Suprapubic skin (tissue), 4 donors: ENCODE data around the gene HELT. TPM values are rescaled to one million over a fixed set of nuclear protein-coding genes. Genes with fewer than 3 reads are reported as not detected.

Experiments
- DNase-seq, 2 donors: peaks; one replicate each; pipeline ENCODE4 v3.0.0-alpha.2; 2019; ENCODE audit warnings: low spot score in 2 of 2
- H3K27ac ChIP-seq: fragments of 200-600 bp; sonication (generic); one replicate; pipeline ENCODE4 v1.5.1; 2019
- H3K27me3 ChIP-seq: fragments of 200-600 bp; sonication (generic); one replicate; pipeline ENCODE4 v1.5.1; 2019
- H3K36me3 ChIP-seq: fragments of 200-600 bp; sonication (generic); one replicate; pipeline ENCODE4 v1.5.1; 2019
- H3K4me1 ChIP-seq: fragments of 200-600 bp; sonication (generic); one replicate; pipeline ENCODE4 v1.5.1; 2019
- H3K4me3 ChIP-seq: fragments of 200-600 bp; sonication (generic); one replicate; pipeline ENCODE4 v1.5.1; 2019; ENCODE audit warnings: mild to moderate bottlenecking
- H3K9me3 ChIP-seq: fragments of 200-600 bp; sonication (generic); one replicate; pipeline ENCODE4 v1.5.1; 2019
- EP300 ChIP-seq: sonication (generic); formaldehyde crosslinking; IDR thresholded peaks from one replicate; pipeline ENCODE4 v1.6.1; 2017; ENCODE audit warnings: antibody characterized with exemption
- POLR2A ChIP-seq, 2 donors: fragments of 450-650 bp; IDR thresholded peaks; one replicate each; pipeline ENCODE4 v1.6.1; 2017; ENCODE audit warnings: antibody characterized with exemption in 2 of 2, mild to moderate bottlenecking in 2 of 2, moderate library complexity in 2 of 2
- POLR2AphosphoS5 ChIP-seq, 3 donors: sonication (generic); formaldehyde crosslinking; IDR thresholded peaks; one replicate each; pipeline ENCODE4 v1.6.1; 2017; ENCODE audit warnings: antibody characterized with exemption in 3 of 3
- WGBS: methylation state at CpG from one replicate; pipeline ENCODE4 v1.1.5; 2018; 5-methylcytosine and 5-hydroxymethylcytosine counted together
- total RNA-seq, 4 donors: library from RNA; depleted of rRNA; stranded (reverse); fragments of >200 nt; gene quantifications; one replicate each; pipeline ENCODE4 v1.1.0, GENCODE V29; 2016
- TF ChIP-seq, protein P1 (sequence below), 2 donors: fragments of 200-600 bp in 1 of 2; fragments of 450-650 bp in 1 of 2; sonication (generic) in 1 of 2; IDR thresholded peaks; one replicate each; pipeline ENCODE4 v1.5.1; 2016 to 2019; ENCODE audit warnings: antibody characterized with exemption in 2 of 2, mild to moderate bottlenecking in 1 of 2, moderate library complexity in 1 of 2

The HELT gene
- total RNA-seq, 4 donors from 2014 or later = 0.53 to 1.5 (median 1.2) TPM

- WGBS = 94% methylated on average over 7 of the region's 9 CpGs
- H3K4me1 ChIP-seq = no peaks in the 10 kb centered on the region
- no peak overlapping the region for H3K27ac ChIP-seq
- H3K27me3 ChIP-seq = peaks cover 22% of the 10 kb centered on the region
- H3K4me3 ChIP-seq = no peak overlapping the region
- TF ChIP-seq POLR2AphosphoS5 (IDR thresholded peaks at IDR 0.05) (no peak), POLR2A (IDR thresholded peaks at IDR 0.05) (no peak), EP300 (no peak)
- TF ChIP-seq, protein P1, sequence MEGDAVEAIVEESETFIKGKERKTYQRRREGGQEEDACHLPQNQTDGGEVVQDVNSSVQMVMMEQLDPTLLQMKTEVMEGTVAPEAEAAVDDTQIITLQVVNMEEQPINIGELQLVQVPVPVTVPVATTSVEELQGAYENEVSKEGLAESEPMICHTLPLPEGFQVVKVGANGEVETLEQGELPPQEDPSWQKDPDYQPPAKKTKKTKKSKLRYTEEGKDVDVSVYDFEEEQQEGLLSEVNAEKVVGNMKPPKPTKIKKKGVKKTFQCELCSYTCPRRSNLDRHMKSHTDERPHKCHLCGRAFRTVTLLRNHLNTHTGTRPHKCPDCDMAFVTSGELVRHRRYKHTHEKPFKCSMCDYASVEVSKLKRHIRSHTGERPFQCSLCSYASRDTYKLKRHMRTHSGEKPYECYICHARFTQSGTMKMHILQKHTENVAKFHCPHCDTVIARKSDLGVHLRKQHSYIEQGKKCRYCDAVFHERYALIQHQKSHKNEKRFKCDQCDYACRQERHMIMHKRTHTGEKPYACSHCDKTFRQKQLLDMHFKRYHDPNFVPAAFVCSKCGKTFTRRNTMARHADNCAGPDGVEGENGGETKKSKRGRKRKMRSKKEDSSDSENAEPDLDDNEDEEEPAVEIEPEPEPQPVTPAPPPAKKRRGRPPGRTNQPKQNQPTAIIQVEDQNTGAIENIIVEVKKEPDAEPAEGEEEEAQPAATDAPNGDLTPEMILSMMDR (IDR thresholded peaks at IDR 0.05) = no peak
- DNase-seq = no peak
- H3K9me3 ChIP-seq = no peaks in the 10 kb centered on the region
- H3K36me3 ChIP-seq = no peaks in the 10 kb centered on the region
Observed at GRCh38 chr4:185033072-185033471, 14.8 kb downstream of the HELT start.

GRCh38 chr4:185033950-185034349 is 15.7 kb downstream of the HELT start:
- peaks cover 15% of the 10 kb centered on the region for H3K27me3 ChIP-seq
- WGBS = 83% methylated on average over 6 of the region's 6 CpGs
- DNase-seq = no peak
- no peak overlapping the region for H3K27ac ChIP-seq
- no peaks in the 10 kb centered on the region for H3K9me3 ChIP-seq
- no peaks in the 10 kb centered on the region for H3K4me1 ChIP-seq
- H3K4me3 ChIP-seq = no peak overlapping the region
- no peaks in the 10 kb centered on the region for H3K36me3 ChIP-seq
- TF ChIP-seq POLR2AphosphoS5 (IDR thresholded peaks at IDR 0.05) (no peak), EP300 (no peak), POLR2A (IDR thresholded peaks at IDR 0.05) (no peak)
- TF ChIP-seq, protein P1 (IDR thresholded peaks at IDR 0.05) = no peak

DNA sequence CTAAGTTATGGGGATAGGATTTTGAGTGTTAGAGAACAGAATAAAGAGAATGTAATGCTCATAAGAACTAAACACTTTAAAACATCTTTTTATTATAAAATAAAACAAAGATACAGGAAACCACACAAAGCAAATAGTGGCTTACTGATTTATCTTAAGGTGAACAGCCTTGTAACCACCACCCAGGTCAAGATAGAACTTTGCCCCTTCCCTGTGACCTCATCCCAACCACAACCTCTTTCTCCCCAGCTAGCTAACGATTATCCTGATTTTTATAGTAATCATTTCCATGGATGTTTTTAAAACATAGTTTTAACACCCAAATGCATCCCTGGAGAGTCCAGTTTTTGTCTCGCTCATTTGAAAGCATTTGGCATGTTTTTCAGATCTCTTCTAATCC is 17.0 kb downstream of the HELT start:
- Histone ChIP-seq H3K27ac (no peak overlapping the region), H3K4me3 (no peak overlapping the region), H3K4me1 (peaks cover 2% of the 10 kb centered on the region), H3K9me3 (no peaks in the 10 kb centered on the region), H3K27me3 (peaks cover 15% of the 10 kb centered on the region), H3K36me3 (no peaks in the 10 kb centered on the region)
- no peak for DNase-seq
- no peak for TF ChIP-seq POLR2AphosphoS5 (IDR thresholded peaks at IDR 0.05)
- no peak for TF ChIP-seq EP300
- TF ChIP-seq POLR2A (IDR thresholded peaks at IDR 0.05) = no peak
- TF ChIP-seq, protein P1 (IDR thresholded peaks at IDR 0.05) = no peak
- WGBS = 75% methylated on average over 2 of the region's 2 CpGs

DNA sequence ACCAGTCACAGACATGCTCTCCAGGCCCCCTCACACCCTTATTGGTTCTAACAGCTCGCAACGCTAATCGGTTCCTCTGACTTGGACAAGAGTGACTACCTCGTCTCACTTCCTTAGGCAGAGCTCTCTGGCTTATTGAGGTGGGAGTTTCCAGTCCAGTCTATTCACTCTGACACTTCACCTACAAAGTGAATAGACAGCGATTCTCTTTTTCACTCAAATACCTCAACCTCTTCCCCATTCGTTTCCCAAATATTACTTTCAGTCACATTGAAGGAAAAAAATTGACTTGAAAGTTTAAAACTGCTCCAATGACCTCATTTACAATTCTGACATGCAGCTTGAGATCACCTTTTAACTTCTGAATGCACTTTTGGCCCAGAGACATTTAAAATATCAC is 17.7 kb downstream of the HELT start:
- H3K4me1 ChIP-seq = peaks cover 2% of the 10 kb centered on the region
- H3K36me3 ChIP-seq = no peaks in the 10 kb centered on the region
- H3K9me3 ChIP-seq = no peaks in the 10 kb centered on the region
- H3K27me3 ChIP-seq = peaks cover 15% of the 10 kb centered on the region
- no peak overlapping the region for H3K4me3 ChIP-seq
- no peak overlapping the region for H3K27ac ChIP-seq
- no peak for DNase-seq
- TF ChIP-seq POLR2A (IDR thresholded peaks at IDR 0.05) (no peak), EP300 (no peak), POLR2AphosphoS5 (IDR thresholded peaks at IDR 0.05) (no peak)
- TF ChIP-seq, protein P1 (IDR thresholded peaks at IDR 0.05) = no peak
- 88% methylated on average over 6 of the region's 6 CpGs for WGBS

- Histone ChIP-seq H3K36me3 (no peaks in the 10 kb centered on the region), H3K4me1 (peaks cover 2% of the 10 kb centered on the region), H3K27me3 (peaks cover 11% of the 10 kb centered on the region), H3K9me3 (no peaks in the 10 kb centered on the region), H3K27ac (no peak overlapping the region), H3K4me3 (no peak overlapping the region)
- no peak for DNase-seq
- WGBS = 86% methylated on average over 6 of the region's 6 CpGs
- no peak for TF ChIP-seq EP300
- no peak for TF ChIP-seq POLR2A (IDR thresholded peaks at IDR 0.05)
- TF ChIP-seq POLR2AphosphoS5 (IDR thresholded peaks at IDR 0.05) = no peak
- TF ChIP-seq, protein P1 (IDR thresholded peaks at IDR 0.05) = no peak
Observed at GRCh38 chr4:185036842-185037241, 18.6 kb downstream of the HELT start.
